ENCODE results near the gene RASA3.
"Not testable (repeated sequence)": the region's sequence is repeated elsewhere in the genome, so short reads cannot be mapped to it uniquely, and the experiment has no call there.

The RASA3 gene

DNA sequence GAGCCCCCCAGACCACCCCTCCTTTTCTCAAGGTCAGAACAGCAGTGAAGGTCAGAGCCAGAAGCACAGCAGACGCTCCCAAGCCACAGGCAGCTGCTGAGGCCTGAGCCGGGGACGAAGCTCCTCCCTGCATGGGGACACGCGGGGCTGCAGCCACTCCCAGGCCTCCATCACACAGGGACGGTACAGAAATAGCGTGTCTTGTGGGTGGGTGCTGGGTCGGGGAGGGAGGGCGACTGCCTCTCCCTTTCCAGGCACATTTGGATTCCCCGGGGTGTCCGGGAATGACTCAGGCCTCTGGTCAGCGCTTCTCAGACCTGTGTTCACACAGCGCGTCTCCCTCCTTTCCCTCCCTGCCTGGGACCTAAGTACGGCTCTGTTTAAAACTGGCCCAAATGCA lies 33.2 kb downstream of the RASA3 start:
- H3K27me3 ChIP-seq (ENCODE audit: insufficient read depth, poor library complexity, severe bottlenecking) = no peaks in the 10 kb centered on the region
- peak in 1 of 2 experiments; percentile 71 for DNase-seq (ENCODE audit: low read depth in 1 of 2, low spot score in 1 of 2)
- no peak overlapping the region for H3K4me3 ChIP-seq (replicated peaks; ENCODE audit: insufficient read depth, low read length)
- TF ChIP-seq GABPA (IDR thresholded peaks at IDR 0.05; ENCODE audit: low read depth) (no peak), POLR2AphosphoS5 (IDR thresholded peaks at IDR 0.05; ENCODE audit: low read depth) (no peak), SPI1 (IDR thresholded peaks at IDR 0.05; ENCODE audit: borderline replicate concordance, low read depth) (no peak), REST (IDR thresholded peaks at IDR 0.05; ENCODE audit: insufficient replicate concordance, low read depth) (no peak)
- TF ChIP-seq, protein P1, sequence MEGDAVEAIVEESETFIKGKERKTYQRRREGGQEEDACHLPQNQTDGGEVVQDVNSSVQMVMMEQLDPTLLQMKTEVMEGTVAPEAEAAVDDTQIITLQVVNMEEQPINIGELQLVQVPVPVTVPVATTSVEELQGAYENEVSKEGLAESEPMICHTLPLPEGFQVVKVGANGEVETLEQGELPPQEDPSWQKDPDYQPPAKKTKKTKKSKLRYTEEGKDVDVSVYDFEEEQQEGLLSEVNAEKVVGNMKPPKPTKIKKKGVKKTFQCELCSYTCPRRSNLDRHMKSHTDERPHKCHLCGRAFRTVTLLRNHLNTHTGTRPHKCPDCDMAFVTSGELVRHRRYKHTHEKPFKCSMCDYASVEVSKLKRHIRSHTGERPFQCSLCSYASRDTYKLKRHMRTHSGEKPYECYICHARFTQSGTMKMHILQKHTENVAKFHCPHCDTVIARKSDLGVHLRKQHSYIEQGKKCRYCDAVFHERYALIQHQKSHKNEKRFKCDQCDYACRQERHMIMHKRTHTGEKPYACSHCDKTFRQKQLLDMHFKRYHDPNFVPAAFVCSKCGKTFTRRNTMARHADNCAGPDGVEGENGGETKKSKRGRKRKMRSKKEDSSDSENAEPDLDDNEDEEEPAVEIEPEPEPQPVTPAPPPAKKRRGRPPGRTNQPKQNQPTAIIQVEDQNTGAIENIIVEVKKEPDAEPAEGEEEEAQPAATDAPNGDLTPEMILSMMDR (IDR thresholded peaks at IDR 0.05; ENCODE audit: insufficient read depth, low read length) = no peak
- H3K27ac ChIP-seq (replicated peaks) = no peak overlapping the region

DNA sequence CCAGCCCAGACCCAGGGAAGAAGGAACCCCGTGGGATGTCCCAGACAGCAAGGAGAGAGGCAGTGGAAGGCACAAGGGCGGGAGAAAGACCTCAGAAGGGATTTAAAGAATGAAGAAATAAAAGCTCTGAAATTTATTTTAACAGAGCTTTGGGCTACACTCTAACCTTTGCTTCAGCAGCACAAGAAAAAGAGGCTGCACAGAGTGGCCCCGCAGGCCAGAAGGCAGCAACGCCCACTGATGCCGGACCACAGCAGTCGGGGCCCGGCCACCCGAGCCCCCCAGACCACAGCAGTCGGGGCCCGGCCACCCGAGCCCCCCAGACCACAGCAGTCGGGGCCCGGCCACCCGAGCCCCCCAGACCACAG lies 33.8 kb downstream of the RASA3 start:
- not testable (repeated sequence) for H3K4me3 ChIP-seq (replicated peaks; ENCODE audit: insufficient read depth, low read length); DNase-seq (ENCODE audit: low read depth in 1 of 2, low spot score in 1 of 2); H3K27me3 ChIP-seq (ENCODE audit: insufficient read depth, poor library complexity, severe bottlenecking)
- peak overlapping the region; percentile 64 for H3K27ac ChIP-seq (replicated peaks)

- TF ChIP-seq REST (IDR thresholded peaks at IDR 0.05; ENCODE audit: insufficient replicate concordance, low read depth) (no peak), POLR2AphosphoS5 (IDR thresholded peaks at IDR 0.05; ENCODE audit: low read depth) (no peak), SPI1 (IDR thresholded peaks at IDR 0.05; ENCODE audit: borderline replicate concordance, low read depth) (no peak), GABPA (IDR thresholded peaks at IDR 0.05; ENCODE audit: low read depth) (no peak)
- TF ChIP-seq, protein P1 (IDR thresholded peaks at IDR 0.05; ENCODE audit: insufficient read depth, low read length) = no peak
- H3K27me3 ChIP-seq (ENCODE audit: insufficient read depth, poor library complexity, severe bottlenecking) = no peaks in the 10 kb centered on the region
- H3K27ac ChIP-seq (replicated peaks) = peak overlapping the region; percentile 64
- no peak for DNase-seq (ENCODE audit: low read depth in 1 of 2, low spot score in 1 of 2)
- no peak overlapping the region for H3K4me3 ChIP-seq (replicated peaks; ENCODE audit: insufficient read depth, low read length)
Measured at GRCh38 chr13:114097893-114098688, 34.3 kb downstream of the RASA3 start.

GRCh38 chr13:114097212-114097892 lies 35.1 kb downstream of the RASA3 start:
- Histone ChIP-seq H3K4me3 (replicated peaks; ENCODE audit: insufficient read depth, low read length) (no peak overlapping the region), H3K27me3 (ENCODE audit: insufficient read depth, poor library complexity, severe bottlenecking) (no peaks in the 10 kb centered on the region), H3K27ac (replicated peaks) (peak overlapping the region; percentile 64)
- DNase-seq (ENCODE audit: low read depth in 1 of 2, low spot score in 1 of 2) = peak in 1 of 2 experiments; percentile 75
- TF ChIP-seq GABPA (IDR thresholded peaks at IDR 0.05; ENCODE audit: low read depth) = peak; percentile 22; the same call in 1 of the 2 replicates
- TF ChIP-seq REST (IDR thresholded peaks at IDR 0.05; ENCODE audit: insufficient replicate concordance, low read depth) = no peak
- peak; percentile 70; the same call in 1 of the 2 replicates for TF ChIP-seq SPI1 (IDR thresholded peaks at IDR 0.05; ENCODE audit: borderline replicate concordance, low read depth)
- TF ChIP-seq, protein P1 (IDR thresholded peaks at IDR 0.05; ENCODE audit: insufficient read depth, low read length) = no peak
- no peak for TF ChIP-seq POLR2AphosphoS5 (IDR thresholded peaks at IDR 0.05; ENCODE audit: low read depth)
